GM20000 (cell line): ENCODE data around the gene TMEM184B.

ENCODE experiments used
- DNase-seq: peaks from one replicate; pipeline ENCODE4 v3.0.0; 2012; ENCODE audit warnings: low spot score
- TF ChIP-seq, protein P1 (sequence below): IDR thresholded peaks from 2 replicates; pipeline ENCODE4 v1.5.1; 2012; ENCODE audit warnings: mild to moderate bottlenecking, control low read depth; ENCODE audit errors: extremely low read depth, missing control alignments

Gene TMEM184B

DNA sequence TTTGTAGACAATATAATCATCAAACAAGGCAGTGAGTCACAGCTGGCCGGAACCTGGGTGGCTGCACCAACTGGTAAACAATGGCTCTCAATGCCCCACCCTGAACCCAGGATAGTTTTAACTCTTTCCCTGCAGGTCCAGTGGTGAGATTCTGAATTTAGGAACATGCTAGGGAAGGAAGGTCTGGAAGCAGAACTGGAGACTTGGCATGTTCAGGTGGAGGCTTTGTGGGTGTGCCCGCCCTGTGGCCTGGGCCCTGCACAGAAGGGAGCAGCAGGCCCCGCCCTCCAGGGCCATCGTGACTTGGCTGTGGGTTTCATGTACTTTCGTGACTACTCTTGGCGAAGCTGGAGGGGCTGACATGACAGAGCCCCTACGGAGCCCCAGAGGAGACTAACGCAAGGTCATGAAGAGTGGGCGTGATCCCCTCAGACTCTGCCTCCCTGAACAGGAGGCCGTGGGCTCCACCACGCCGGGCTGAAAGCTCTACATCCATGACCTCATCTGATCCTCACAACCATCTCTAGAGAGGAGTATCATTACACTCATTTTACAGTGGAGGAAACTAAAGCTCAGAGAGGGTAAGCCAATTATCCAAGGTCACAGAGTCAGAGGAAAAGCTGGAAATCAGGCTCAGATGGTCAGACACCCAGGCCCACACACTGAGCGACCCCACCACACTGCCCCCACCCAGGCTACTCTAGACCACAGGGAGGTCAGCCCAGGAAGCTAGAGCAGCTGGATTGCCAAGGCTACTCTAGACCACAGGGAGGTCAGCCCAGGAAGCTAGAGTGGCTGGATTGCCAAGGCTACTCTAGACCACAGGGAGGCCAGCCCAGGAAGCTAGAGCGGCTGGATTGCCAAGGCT is 43.7 kb downstream of the TMEM184B start:
- no peak for DNase-seq
- TF ChIP-seq, protein P1, sequence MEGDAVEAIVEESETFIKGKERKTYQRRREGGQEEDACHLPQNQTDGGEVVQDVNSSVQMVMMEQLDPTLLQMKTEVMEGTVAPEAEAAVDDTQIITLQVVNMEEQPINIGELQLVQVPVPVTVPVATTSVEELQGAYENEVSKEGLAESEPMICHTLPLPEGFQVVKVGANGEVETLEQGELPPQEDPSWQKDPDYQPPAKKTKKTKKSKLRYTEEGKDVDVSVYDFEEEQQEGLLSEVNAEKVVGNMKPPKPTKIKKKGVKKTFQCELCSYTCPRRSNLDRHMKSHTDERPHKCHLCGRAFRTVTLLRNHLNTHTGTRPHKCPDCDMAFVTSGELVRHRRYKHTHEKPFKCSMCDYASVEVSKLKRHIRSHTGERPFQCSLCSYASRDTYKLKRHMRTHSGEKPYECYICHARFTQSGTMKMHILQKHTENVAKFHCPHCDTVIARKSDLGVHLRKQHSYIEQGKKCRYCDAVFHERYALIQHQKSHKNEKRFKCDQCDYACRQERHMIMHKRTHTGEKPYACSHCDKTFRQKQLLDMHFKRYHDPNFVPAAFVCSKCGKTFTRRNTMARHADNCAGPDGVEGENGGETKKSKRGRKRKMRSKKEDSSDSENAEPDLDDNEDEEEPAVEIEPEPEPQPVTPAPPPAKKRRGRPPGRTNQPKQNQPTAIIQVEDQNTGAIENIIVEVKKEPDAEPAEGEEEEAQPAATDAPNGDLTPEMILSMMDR: no peak

DNA sequence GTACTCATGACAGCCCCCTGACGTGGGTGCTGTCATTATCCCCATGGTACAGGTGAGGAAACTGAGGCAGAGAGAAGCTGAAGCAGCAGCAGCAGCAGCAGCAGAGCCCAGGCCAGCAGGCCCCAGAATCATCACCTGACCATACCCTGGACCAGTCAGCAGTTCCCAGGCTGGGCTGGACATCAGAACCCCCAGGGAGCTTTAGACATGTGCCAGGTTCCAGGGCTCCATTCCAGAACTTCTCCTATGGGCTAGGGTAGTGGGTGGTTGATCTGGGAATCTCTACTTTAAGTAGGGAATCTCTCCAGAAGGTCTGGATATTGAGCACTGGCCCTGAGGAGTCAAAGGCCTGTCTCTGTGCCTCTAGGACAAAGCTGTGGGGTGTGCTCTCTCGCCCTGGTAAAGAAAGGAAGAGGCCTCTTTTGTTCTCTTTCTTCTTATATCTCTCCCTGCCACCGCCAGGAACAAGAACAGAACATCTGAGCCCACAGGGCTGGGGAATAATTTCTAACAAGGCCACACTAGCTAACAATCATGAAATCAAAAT is 44.4 kb downstream of the TMEM184B start:
- DNase-seq: no peak
- TF ChIP-seq, protein P1: no peak

- no peak for DNase-seq
These were observed 45.8 kb downstream of the TMEM184B start for GRCh38 chr22:38226853-38227649.

DNA sequence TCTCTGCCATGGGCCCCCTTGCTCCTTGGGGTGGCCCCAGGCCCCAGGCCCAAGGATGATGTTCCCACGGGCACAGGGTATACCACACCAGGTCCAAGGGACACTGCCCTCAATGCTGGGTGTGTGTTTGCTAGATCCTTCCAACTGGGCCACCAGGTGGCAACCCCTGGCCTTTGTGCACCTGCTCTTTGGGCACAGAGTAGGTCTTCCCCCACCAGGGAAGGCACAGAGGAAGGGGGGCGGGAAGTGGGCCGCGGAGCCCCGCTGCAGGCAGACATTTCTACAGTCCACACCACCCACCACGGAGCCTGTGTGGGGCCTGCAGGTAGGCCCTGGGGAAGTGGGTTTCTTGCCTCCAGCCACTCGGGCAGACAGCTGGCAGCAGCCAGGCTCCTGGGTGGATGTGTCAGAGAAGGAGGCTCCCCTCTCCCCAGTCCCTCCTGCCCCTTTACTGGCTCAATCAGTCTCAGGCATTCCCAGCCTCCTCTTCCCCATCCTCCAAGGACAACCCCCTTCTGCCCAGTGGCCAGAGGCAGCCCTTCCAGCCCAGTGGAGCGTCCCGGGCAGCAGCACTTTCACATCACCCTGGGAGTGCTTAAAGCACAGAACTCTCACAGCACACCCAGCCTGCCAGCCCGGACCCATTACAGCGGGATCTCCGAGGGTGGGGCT is 49.4 kb downstream of the TMEM184B start:
- DNase-seq: no peak
- TF ChIP-seq, protein P1: no peak

More at GRCh38 chr22:38226853-38227649, 45.8 kb downstream of the TMEM184B start:
- TF ChIP-seq, protein P1: no peak

GRCh38 chr22:38222797-38223119 is 50.1 kb downstream of the TMEM184B start:
- TF ChIP-seq, protein P1: no peak
- no peak for DNase-seq

DNA sequence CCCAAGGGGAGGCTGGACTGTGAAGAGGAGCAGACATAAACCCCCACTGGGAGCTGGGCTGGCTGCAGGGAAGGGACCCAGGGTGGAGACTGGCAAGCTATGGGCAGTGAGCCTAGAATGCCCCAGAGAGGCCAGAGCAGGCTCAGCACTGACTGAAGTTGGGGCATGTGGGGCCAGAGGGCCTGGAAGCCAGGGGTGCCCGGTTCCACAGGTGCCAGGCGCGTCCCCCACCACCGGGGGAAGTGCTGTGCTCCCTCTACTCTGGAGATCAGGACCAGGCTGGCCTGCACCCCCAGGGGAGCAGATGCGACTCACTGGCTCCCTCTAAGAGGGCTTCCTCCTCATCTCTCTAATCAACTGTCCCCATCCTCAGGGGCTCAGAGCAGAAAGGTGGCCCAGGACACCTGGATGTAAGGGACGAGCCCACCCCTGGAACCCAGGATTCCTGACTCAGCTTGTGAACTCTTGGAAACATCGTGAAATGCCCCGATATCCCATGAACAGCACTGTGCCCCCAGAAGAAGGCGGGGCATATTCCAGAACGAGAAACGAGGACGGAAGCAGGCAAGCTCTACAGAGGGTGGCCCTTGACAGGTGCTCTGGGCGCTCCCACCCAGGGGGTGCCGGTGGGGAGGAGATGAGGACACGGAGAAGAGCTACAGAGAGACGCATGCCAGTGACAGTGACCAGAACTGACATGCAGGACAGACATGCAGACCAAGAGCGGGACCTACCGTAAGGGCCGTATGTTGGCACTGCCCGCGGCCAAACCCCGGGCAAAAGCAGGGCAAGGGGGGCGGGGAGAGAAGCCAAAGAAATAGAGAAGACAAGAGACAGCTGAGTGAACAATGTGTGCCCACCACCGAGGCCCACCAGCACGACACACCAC is 50.7 kb downstream of the TMEM184B start:
- no peak for DNase-seq
- TF ChIP-seq, protein P1: no peak
